DOHH2 (cell line): ENCODE results near the gene MNT.

Experiments
- EZH2phosphoT487 ChIP-seq: fragments of 200-600 bp; sonication (generic); IDR thresholded peaks from 2 replicates; pipeline ENCODE4 v1.6.1; 2017; ENCODE audit warnings: borderline replicate concordance, mild to moderate bottlenecking, antibody characterized with exemption, low read length, moderate library complexity, mixed read lengths
- TF ChIP-seq, protein P1 (sequence below): fragments of 200-600 bp; sonication (generic); IDR thresholded peaks from one replicate; pipeline ENCODE4 v1.5.1; 2014; ENCODE audit warnings: antibody characterized with exemption, mild to moderate bottlenecking, low read depth, low read length; ENCODE audit not compliant: poor library complexity, severe bottlenecking

GRCh38 chr17:2363851-2364762 lies 36.8 kb downstream of the MNT start:
- TF ChIP-seq, protein P1, sequence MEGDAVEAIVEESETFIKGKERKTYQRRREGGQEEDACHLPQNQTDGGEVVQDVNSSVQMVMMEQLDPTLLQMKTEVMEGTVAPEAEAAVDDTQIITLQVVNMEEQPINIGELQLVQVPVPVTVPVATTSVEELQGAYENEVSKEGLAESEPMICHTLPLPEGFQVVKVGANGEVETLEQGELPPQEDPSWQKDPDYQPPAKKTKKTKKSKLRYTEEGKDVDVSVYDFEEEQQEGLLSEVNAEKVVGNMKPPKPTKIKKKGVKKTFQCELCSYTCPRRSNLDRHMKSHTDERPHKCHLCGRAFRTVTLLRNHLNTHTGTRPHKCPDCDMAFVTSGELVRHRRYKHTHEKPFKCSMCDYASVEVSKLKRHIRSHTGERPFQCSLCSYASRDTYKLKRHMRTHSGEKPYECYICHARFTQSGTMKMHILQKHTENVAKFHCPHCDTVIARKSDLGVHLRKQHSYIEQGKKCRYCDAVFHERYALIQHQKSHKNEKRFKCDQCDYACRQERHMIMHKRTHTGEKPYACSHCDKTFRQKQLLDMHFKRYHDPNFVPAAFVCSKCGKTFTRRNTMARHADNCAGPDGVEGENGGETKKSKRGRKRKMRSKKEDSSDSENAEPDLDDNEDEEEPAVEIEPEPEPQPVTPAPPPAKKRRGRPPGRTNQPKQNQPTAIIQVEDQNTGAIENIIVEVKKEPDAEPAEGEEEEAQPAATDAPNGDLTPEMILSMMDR: no peak
- TF ChIP-seq EZH2phosphoT487: no peak
